Liver (tissue), 9 donors: Measurements from ENCODE around the gene ATP6V0E1. TPM values are rescaled to one million over a fixed set of nuclear protein-coding genes. Genes with fewer than 3 reads are reported as not detected.
"Not testable (repeated sequence)": the region's sequence is repeated elsewhere in the genome, so short reads cannot be mapped to it uniquely, and the experiment has no call there.

Experiments used
- DNase-seq: peaks from one replicate; pipeline ENCODE4 v3.0.0-alpha.2; 2017; ENCODE audit warnings: low spot score
- H3K27ac ChIP-seq, 2 donors: one replicate each; pipeline ENCODE4 v1.7.0; 2013; ENCODE audit warnings: inconsistent platforms in 2 of 2, low read length in 2 of 2, control low read depth in 1 of 2, low read depth in 1 of 2, mild to moderate bottlenecking in 1 of 2
- H3K27me3 ChIP-seq, 4 donors: one replicate each; pipeline versions ENCODE4 v1.6.1 to v1.7.0; 2013; ENCODE audit warnings: low read length in 3 of 4, inconsistent platforms in 1 of 4, mild to moderate bottlenecking in 1 of 4, moderate library complexity in 1 of 4; ENCODE audit not compliant: control insufficient read depth in 4 of 4, insufficient read depth in 4 of 4
- H3K36me3 ChIP-seq, 4 donors: one replicate each; pipeline versions ENCODE4 v1.6.1 to v1.7.0; 2013; ENCODE audit warnings: low read length in 3 of 4, mild to moderate bottlenecking in 3 of 4, low read depth in 1 of 4, moderate library complexity in 1 of 4; ENCODE audit not compliant: control insufficient read depth in 4 of 4, insufficient read depth in 3 of 4
- H3K4me1 ChIP-seq, 4 donors: one replicate each; pipeline versions ENCODE4 v1.6.1 to v1.7.0; 2013; ENCODE audit warnings: low read length in 3 of 4, mild to moderate bottlenecking in 3 of 4, moderate library complexity in 1 of 4; ENCODE audit not compliant: control insufficient read depth in 4 of 4, insufficient read depth in 4 of 4
- H3K4me3 ChIP-seq, 3 donors: one replicate each; pipeline versions ENCODE4 v1.6.1 to v1.7.0; 2013; ENCODE audit warnings: low read length in 3 of 3, control low read depth in 1 of 3, low read depth in 1 of 3, mild to moderate bottlenecking in 1 of 3
- H3K9ac ChIP-seq, 2 donors: one replicate each; pipeline ENCODE4 v1.7.0; 2013; ENCODE audit warnings: low read length in 2 of 2, mild to moderate bottlenecking in 2 of 2, moderate library complexity in 2 of 2, control low read depth in 1 of 2, low read depth in 1 of 2
- H3K9me3 ChIP-seq, 4 donors: one replicate each; pipeline versions ENCODE4 v1.6.1 to v1.7.0; 2013; ENCODE audit warnings: low read length in 3 of 4; ENCODE audit not compliant: control insufficient read depth in 4 of 4
- EGR1 ChIP-seq, 2 donors: IDR thresholded peaks; 2 replicates each; pipeline ENCODE4 v1.6.1; 2016 to 2018; ENCODE audit warnings: antibody characterized with exemption in 2 of 2, low read depth in 2 of 2
- FOXA2 ChIP-seq: IDR thresholded peaks from 2 replicates; pipeline ENCODE4 v1.6.1; 2016; ENCODE audit warnings: antibody characterized with exemption
- HNF4A ChIP-seq, 2 donors: conservative IDR thresholded peaks; 2 replicates each; pipeline ENCODE4 v1.6.1; 2016; ENCODE audit warnings: antibody characterized with exemption in 2 of 2, mild to moderate bottlenecking in 2 of 2
- HNF4G ChIP-seq: IDR thresholded peaks from 2 replicates; pipeline ENCODE4 v1.6.1; 2016; ENCODE audit warnings: antibody characterized with exemption
- NR2F2 ChIP-seq: IDR thresholded peaks from 2 replicates; pipeline ENCODE4 v1.6.1; 2016; ENCODE audit warnings: antibody characterized with exemption
- RAD21 ChIP-seq, 2 donors: IDR thresholded peaks; 2 replicates each; pipeline ENCODE4 v1.6.1; 2016; ENCODE audit warnings: antibody characterized with exemption in 2 of 2, mild to moderate bottlenecking in 2 of 2
- RXRA ChIP-seq, 2 donors: IDR thresholded peaks; 2 replicates each; pipeline ENCODE4 v1.6.1; 2017 to 2018; ENCODE audit warnings: antibody characterized with exemption in 2 of 2, mild to moderate bottlenecking in 1 of 2
- SP1 ChIP-seq: IDR thresholded peaks from 2 replicates; pipeline ENCODE4 v1.6.1; 2018; ENCODE audit warnings: antibody characterized with exemption, mild to moderate bottlenecking
- TAF1 ChIP-seq: conservative IDR thresholded peaks from 2 replicates; pipeline ENCODE4 v1.6.1; 2016; ENCODE audit warnings: antibody characterized with exemption, mild to moderate bottlenecking
- YY1 ChIP-seq: IDR thresholded peaks from 2 replicates; pipeline ENCODE4 v1.6.1; 2016; ENCODE audit warnings: antibody characterized with exemption, mild to moderate bottlenecking
- WGBS: extraction: QIAGEN DNeasy Blood & Tissue Kit; methylation state at CpG from one replicate; pipeline ENCODE4 v1.1.7; 2013; 5-methylcytosine and 5-hydroxymethylcytosine counted together
- polyA plus RNA-seq, 2 donors: library from polyadenylated mRNA; stranded (reverse) in 1 of 2; unstranded in 1 of 2; fragments of 200-250 nt in 1 of 2; fragments of >200 nt in 1 of 2; fragmentation: Nextera tagmentation in 1 of 2; extraction: Ambion mirVana in 1 of 2; gene quantifications; one replicate each; pipeline versions ENCODE4 v1.2.1 to v1.2.3, GENCODE V29; 2013 to 2015
- total RNA-seq, 2 donors: library from RNA; depleted of rRNA; stranded (reverse); fragments of >200 nt; gene quantifications; one replicate each; pipeline ENCODE4 v1.2.3, GENCODE V29; 2014
- TF ChIP-seq, protein P1 (sequence below): IDR thresholded peaks from 2 replicates; pipeline ENCODE4 v1.6.1; 2016; ENCODE audit warnings: antibody characterized with exemption
- TF ChIP-seq, protein P2 (sequence below): IDR thresholded peaks from 2 replicates; pipeline ENCODE4 v1.6.1; 2016; ENCODE audit warnings: antibody characterized with exemption, mild to moderate bottlenecking
- TF ChIP-seq, protein P3 (sequence below): fragments of 150-350 bp; IDR thresholded peaks from 2 replicates; pipeline ENCODE4 v1.5.1; 2017; ENCODE audit warnings: improper control_type of control experiment, low read depth, low read length; ENCODE audit not compliant: missing input control
- TF ChIP-seq, protein P4 (sequence below): IDR thresholded peaks from 2 replicates; pipeline ENCODE4 v1.6.1; 2016; ENCODE audit warnings: antibody characterized with exemption
- donor health status: healthy.
- donor health status: healthy.
- donor health status: healthy.
- donor health status: healthy.
- donor health status: healthy.

Gene ATP6V0E1
- total and polyA plus RNA-seq, 4 donors = 56.6 to 396 (median 111) TPM

DNA sequence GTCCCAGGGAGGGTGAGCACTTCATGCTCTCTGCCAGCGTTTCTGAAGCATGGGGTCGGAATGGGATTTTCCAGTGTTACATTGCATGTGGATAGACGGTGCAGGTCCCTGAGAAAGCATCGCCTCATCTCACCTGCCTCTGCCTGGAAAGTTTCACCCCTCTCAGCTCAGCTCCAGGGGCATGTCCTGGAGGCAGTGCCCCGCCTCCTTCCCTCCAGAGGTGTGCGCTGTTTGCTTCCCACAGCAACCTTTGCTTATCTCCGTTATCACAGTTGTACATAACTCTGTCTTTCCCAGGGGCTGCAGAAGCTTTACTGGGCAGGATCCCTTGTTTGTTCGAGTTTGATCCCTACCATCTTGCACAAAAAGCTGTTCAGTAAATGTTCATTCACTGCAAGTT lies 61.9 kb downstream of the ATP6V0E1 start:
- TF ChIP-seq NR2F2 = no peak
- TF ChIP-seq FOXA2 = no peak
- TF ChIP-seq, protein P1, sequence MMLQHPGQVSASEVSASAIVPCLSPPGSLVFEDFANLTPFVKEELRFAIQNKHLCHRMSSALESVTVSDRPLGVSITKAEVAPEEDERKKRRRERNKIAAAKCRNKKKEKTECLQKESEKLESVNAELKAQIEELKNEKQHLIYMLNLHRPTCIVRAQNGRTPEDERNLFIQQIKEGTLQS = no peak
- TF ChIP-seq RAD21 (IDR thresholded peaks at IDR 0.05) = no peak
- TF ChIP-seq RXRA (IDR thresholded peaks at IDR 0.05) = no peak
- TF ChIP-seq HNF4G = no peak
- no peak for TF ChIP-seq YY1
- TF ChIP-seq SP1 = no peak
- no peak for TF ChIP-seq EGR1 (IDR thresholded peaks at IDR 0.05; ENCODE audit: low read depth in 2 of 2)
- TF ChIP-seq HNF4A (conservative IDR thresholded peaks at IDR 0.05) = no peak
- TF ChIP-seq TAF1 = no peak
- TF ChIP-seq, protein P2, sequence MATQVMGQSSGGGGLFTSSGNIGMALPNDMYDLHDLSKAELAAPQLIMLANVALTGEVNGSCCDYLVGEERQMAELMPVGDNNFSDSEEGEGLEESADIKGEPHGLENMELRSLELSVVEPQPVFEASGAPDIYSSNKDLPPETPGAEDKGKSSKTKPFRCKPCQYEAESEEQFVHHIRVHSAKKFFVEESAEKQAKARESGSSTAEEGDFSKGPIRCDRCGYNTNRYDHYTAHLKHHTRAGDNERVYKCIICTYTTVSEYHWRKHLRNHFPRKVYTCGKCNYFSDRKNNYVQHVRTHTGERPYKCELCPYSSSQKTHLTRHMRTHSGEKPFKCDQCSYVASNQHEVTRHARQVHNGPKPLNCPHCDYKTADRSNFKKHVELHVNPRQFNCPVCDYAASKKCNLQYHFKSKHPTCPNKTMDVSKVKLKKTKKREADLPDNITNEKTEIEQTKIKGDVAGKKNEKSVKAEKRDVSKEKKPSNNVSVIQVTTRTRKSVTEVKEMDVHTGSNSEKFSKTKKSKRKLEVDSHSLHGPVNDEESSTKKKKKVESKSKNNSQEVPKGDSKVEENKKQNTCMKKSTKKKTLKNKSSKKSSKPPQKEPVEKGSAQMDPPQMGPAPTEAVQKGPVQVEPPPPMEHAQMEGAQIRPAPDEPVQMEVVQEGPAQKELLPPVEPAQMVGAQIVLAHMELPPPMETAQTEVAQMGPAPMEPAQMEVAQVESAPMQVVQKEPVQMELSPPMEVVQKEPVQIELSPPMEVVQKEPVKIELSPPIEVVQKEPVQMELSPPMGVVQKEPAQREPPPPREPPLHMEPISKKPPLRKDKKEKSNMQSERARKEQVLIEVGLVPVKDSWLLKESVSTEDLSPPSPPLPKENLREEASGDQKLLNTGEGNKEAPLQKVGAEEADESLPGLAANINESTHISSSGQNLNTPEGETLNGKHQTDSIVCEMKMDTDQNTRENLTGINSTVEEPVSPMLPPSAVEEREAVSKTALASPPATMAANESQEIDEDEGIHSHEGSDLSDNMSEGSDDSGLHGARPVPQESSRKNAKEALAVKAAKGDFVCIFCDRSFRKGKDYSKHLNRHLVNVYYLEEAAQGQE = no peak
- TF ChIP-seq, protein P3, sequence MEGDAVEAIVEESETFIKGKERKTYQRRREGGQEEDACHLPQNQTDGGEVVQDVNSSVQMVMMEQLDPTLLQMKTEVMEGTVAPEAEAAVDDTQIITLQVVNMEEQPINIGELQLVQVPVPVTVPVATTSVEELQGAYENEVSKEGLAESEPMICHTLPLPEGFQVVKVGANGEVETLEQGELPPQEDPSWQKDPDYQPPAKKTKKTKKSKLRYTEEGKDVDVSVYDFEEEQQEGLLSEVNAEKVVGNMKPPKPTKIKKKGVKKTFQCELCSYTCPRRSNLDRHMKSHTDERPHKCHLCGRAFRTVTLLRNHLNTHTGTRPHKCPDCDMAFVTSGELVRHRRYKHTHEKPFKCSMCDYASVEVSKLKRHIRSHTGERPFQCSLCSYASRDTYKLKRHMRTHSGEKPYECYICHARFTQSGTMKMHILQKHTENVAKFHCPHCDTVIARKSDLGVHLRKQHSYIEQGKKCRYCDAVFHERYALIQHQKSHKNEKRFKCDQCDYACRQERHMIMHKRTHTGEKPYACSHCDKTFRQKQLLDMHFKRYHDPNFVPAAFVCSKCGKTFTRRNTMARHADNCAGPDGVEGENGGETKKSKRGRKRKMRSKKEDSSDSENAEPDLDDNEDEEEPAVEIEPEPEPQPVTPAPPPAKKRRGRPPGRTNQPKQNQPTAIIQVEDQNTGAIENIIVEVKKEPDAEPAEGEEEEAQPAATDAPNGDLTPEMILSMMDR = no peak
- no peak overlapping the region for H3K9ac ChIP-seq
- H3K4me1 ChIP-seq = no peaks in the 10 kb centered on the region
- DNase-seq = no peak
- H3K9me3 ChIP-seq = peaks cover 0 to 1% (median 0%) of the 10 kb centered on the region in 4 donors
- no peaks in the 10 kb centered on the region for H3K27me3 ChIP-seq
- H3K36me3 ChIP-seq = no peaks in the 10 kb centered on the region
- 41% methylated on average over 8 of the region's 8 CpGs for WGBS
- H3K27ac ChIP-seq = no peak overlapping the region
- H3K4me3 ChIP-seq = no peak overlapping the region

DNA sequence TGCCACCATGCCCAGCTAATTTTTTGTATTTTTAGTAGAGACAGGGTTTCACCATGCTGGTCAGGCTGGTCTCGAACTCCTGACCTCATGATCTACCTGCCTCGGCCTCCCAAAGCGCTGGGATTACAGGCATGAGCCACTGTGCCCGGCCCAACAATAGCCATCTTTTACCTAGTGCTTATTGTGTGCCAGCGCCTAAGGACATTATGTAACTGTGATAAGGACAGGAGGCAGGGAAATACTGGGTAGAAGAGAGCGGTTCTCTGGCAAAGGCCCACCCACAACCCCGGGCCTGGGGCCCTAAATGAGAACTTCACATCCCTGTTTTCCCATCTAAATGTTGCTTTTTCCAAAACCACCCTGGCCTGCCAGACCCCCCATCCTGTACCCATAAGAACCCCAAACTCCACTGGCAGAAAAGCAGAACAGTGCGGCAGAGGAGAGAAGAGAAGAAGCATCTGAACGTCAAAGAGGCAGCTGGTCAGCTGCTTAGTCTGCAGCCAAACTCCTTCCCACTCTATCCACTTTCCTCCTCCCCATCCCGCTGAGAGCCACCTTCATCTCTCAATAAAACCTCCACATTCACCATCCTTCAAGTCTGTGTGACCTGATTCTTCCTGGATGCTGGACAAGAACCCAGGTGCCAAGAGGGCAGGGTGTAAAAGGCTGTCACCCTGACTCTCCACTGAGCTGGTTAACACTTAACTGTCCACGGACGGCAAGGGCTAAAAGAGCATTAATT lies 63.7 kb downstream of the ATP6V0E1 start:
- not testable (repeated sequence) for H3K4me1 ChIP-seq, H3K27ac ChIP-seq, H3K4me3 ChIP-seq, H3K9ac ChIP-seq, H3K27me3 ChIP-seq, H3K9me3 ChIP-seq, H3K36me3 ChIP-seq, DNase-seq
- WGBS = 86% methylated on average over 12 of the region's 12 CpGs

DNA sequence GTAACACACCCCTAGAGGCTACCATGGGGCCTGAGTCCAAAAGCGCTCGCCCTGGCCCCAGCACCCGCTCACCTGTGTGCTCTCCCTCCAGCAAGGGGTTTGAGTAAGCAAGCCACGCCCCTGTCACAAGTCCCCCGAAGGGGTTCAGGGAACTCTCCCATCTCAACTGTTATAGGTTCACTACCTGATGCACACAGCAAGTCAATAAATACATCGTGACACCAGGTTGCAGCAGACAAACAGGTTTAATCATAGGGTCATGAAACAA lies 64.2 kb downstream of the ATP6V0E1 start:
- H3K27me3 ChIP-seq = no peaks in the 10 kb centered on the region
- no peak overlapping the region for H3K27ac ChIP-seq
- H3K4me1 ChIP-seq = no peaks in the 10 kb centered on the region
- H3K4me3 ChIP-seq = no peak overlapping the region
- H3K9me3 ChIP-seq = no peaks in the 10 kb centered on the region
- no peak for DNase-seq
- TF ChIP-seq, protein P4, sequence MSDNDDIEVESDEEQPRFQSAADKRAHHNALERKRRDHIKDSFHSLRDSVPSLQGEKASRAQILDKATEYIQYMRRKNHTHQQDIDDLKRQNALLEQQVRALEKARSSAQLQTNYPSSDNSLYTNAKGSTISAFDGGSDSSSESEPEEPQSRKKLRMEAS = no peak
- no peak for TF ChIP-seq RXRA (IDR thresholded peaks at IDR 0.05)
- H3K9ac ChIP-seq = no peak overlapping the region
- 70% methylated on average over 6 of the region's 6 CpGs for WGBS
- H3K36me3 ChIP-seq = no peaks in the 10 kb centered on the region
